Esophagus muscularis mucosa (tissue), 4 donors: ENCODE measurements around the gene METTL26.

ENCODE experiments used
- EP300 ChIP-seq: sonication (generic); formaldehyde crosslinking; IDR thresholded peaks from one replicate; pipeline ENCODE4 v1.6.1; 2017; ENCODE audit warnings: antibody characterized with exemption
- POLR2A ChIP-seq: fragments of 450-650 bp; IDR thresholded peaks from one replicate; pipeline ENCODE4 v1.6.1; 2017; ENCODE audit warnings: antibody characterized with exemption, moderate library complexity, mild to moderate bottlenecking, low read depth
- POLR2AphosphoS5 ChIP-seq, 2 donors: sonication (generic); formaldehyde crosslinking; IDR thresholded peaks; one replicate each; pipeline ENCODE4 v1.6.1; 2017; ENCODE audit warnings: antibody characterized with exemption in 2 of 2
- TF ChIP-seq, protein P1 (sequence below), 3 experiments: fragments of 200-600 bp in 2 of 3; fragments of 450-650 bp in 1 of 3; sonication (generic) in 2 of 3; IDR thresholded peaks; one replicate each; pipeline ENCODE4 v1.5.1; 2017 to 2019; ENCODE audit warnings: antibody characterized with exemption in 3 of 3, mild to moderate bottlenecking in 2 of 3, moderate library complexity in 1 of 3

DNA sequence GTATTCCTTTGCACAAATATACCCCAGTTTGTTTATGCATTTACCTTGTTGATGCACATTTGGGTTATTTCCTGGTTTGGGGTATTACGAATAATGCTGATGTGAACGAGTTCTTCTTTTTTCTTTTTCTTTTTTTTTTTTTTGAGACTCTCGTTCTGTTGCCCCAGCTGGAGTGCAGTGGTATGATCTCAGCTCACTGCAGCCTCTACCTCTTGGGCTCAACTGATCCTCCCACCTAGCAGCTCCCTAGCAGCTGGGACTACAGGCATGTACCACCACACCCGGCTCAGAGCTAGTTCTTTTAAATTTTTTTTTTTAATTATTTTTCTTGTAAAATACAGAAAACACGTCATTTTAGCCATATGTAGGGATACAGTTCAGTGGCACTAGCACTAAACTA is 32.2 kb downstream of the METTL26 start:
- TF ChIP-seq POLR2A = no peak
- TF ChIP-seq, protein P1, sequence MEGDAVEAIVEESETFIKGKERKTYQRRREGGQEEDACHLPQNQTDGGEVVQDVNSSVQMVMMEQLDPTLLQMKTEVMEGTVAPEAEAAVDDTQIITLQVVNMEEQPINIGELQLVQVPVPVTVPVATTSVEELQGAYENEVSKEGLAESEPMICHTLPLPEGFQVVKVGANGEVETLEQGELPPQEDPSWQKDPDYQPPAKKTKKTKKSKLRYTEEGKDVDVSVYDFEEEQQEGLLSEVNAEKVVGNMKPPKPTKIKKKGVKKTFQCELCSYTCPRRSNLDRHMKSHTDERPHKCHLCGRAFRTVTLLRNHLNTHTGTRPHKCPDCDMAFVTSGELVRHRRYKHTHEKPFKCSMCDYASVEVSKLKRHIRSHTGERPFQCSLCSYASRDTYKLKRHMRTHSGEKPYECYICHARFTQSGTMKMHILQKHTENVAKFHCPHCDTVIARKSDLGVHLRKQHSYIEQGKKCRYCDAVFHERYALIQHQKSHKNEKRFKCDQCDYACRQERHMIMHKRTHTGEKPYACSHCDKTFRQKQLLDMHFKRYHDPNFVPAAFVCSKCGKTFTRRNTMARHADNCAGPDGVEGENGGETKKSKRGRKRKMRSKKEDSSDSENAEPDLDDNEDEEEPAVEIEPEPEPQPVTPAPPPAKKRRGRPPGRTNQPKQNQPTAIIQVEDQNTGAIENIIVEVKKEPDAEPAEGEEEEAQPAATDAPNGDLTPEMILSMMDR (IDR thresholded peaks at IDR 0.05) = no peak
- TF ChIP-seq POLR2AphosphoS5 (IDR thresholded peaks at IDR 0.05) = no peak
- TF ChIP-seq EP300 = no peak
